HEK293T (cell line): ENCODE results near the gene C22orf31.

Source experiments
- ARNT ChIP-seq: fragments of 450-650 bp; IDR thresholded peaks from 2 replicates; pipeline ENCODE4 v1.6.1; 2017; ENCODE audit warnings: mild to moderate bottlenecking
- BHLHE40 ChIP-seq: fragments of 450-650 bp; IDR thresholded peaks from 2 replicates; pipeline ENCODE4 v1.6.1; 2016; ENCODE audit warnings: mild to moderate bottlenecking, moderate library complexity, borderline replicate concordance
- CTBP1 ChIP-seq: fragments of 450-650 bp; IDR thresholded peaks from 2 replicates; pipeline ENCODE4 v1.6.1; 2016; ENCODE audit warnings: borderline replicate concordance
- ELF4 ChIP-seq: fragments of 450-650 bp; IDR thresholded peaks from 2 replicates; pipeline ENCODE4 v1.6.1; 2017; ENCODE audit warnings: antibody characterized with exemption
- FOXA1 ChIP-seq: fragments of 450-650 bp; IDR thresholded peaks from 2 replicates; pipeline ENCODE4 v1.6.1; 2016; ENCODE audit warnings: mild to moderate bottlenecking
- FOXK2 ChIP-seq: fragments of 450-650 bp; IDR thresholded peaks from 2 replicates; pipeline ENCODE4 v1.6.1; 2016; ENCODE audit warnings: mild to moderate bottlenecking
- FOXM1 ChIP-seq: fragments of 450-650 bp; IDR thresholded peaks from 2 replicates; pipeline ENCODE4 v1.6.1; 2017; ENCODE audit warnings: mild to moderate bottlenecking, borderline replicate concordance
- HDGF ChIP-seq: fragments of 450-650 bp; IDR thresholded peaks from 2 replicates; pipeline ENCODE4 v1.6.1; 2017; ENCODE audit warnings: antibody characterized with exemption, borderline replicate concordance
- L3MBTL2 ChIP-seq: fragments of 450-650 bp; conservative IDR thresholded peaks from 2 replicates; pipeline ENCODE4 v1.6.1; 2016; ENCODE audit warnings: mild to moderate bottlenecking
- PKNOX1 ChIP-seq: fragments of 450-650 bp; IDR thresholded peaks from 2 replicates; pipeline ENCODE4 v1.6.1; 2016
- SP1 ChIP-seq: fragments of 450-650 bp; IDR thresholded peaks from 2 replicates; pipeline ENCODE4 v1.6.1; 2017
- TARDBP ChIP-seq: fragments of 450-650 bp; IDR thresholded peaks from 2 replicates; pipeline ENCODE4 v1.6.1; 2016
- ZNF384 ChIP-seq: fragments of 450-650 bp; IDR thresholded peaks from 2 replicates; pipeline ENCODE4 v1.6.1; 2016

GRCh38 chr22:29081517-29082236 is 20.0 kb upstream of the C22orf31 start:
- TF ChIP-seq TARDBP (no peak), ELF4 (no peak), FOXM1 (no peak), FOXK2 (no peak), SP1 (no peak), BHLHE40 (no peak), HDGF (no peak), CTBP1 (no peak), FOXA1 (no peak), L3MBTL2 (no peak), ZNF384 (no peak), PKNOX1 (no peak), ARNT (no peak)
